ENCODE results near the gene THBS3. TPM values are rescaled to one million over a fixed set of nuclear protein-coding genes. Genes with fewer than 3 reads are reported as not detected.
A peak's percentile ranks its signal among the peaks of the same experiment; 100 is the strongest.

THBS3 gene
- total and polyA plus RNA-seq, 2 of the 13 experiments (the other 11 are each of a cell fraction or from before 2014, with no cell fraction given), result 0.86 to 3.6 TPM

- TF ChIP-seq ZNF574 (CRISPR knock-in tag; IDR thresholded peaks at IDR 0.05), result peak; percentile 6; the same call in 1 of the 2 replicates
- TF ChIP-seq PRMT3 (CRISPR knock-in tag; IDR thresholded peaks at IDR 0.05; ENCODE audit: borderline replicate concordance, low read depth), result no peak
- no peak for TF ChIP-seq ZFAT (CRISPR knock-in tag; conservative IDR thresholded peaks at IDR 0.05)
- no peak for TF ChIP-seq ARID3A (IDR thresholded peaks at IDR 0.05; ENCODE audit: low read depth, low read length)
- no peak for TF ChIP-seq STAT6 (CRISPR knock-in tag; IDR thresholded peaks at IDR 0.05; ENCODE audit: borderline replicate concordance)
- peak; percentile 53; the same call in 1 of the 2 replicates for TF ChIP-seq BORCS8-MEF2B (CRISPR knock-in tag; IDR thresholded peaks at IDR 0.05)
- no peak for TF ChIP-seq ATF7 (IDR thresholded peaks at IDR 0.05)
- no peak for TF ChIP-seq ATF7 (CRISPR knock-in tag; IDR thresholded peaks at IDR 0.05)
- TF ChIP-seq CREB3 (CRISPR knock-in tag; IDR thresholded peaks at IDR 0.05), result no peak
- peak; percentile 51 for TF ChIP-seq ZNF407 (CRISPR knock-in tag; IDR thresholded peaks at IDR 0.05; ENCODE audit: not compliant biosample characterization)
- no peak for TF ChIP-seq NR1H2 (CRISPR knock-in tag; IDR thresholded peaks at IDR 0.05; ENCODE audit: borderline replicate concordance, low read depth)
- TF ChIP-seq HIVEP1 (CRISPR knock-in tag; IDR thresholded peaks at IDR 0.05), result no peak
- no peak for TF ChIP-seq HNF4A (CRISPR knock-in tag; IDR thresholded peaks at IDR 0.05)
Measured at GRCh38 chr1:155226910-155227260, 19.2 kb upstream of the THBS3 start (continued).
